K562 (cell line): Measurements from ENCODE around the gene PRR23E. TPM values are rescaled to one million over a fixed set of nuclear protein-coding genes. Genes with fewer than 3 reads are reported as not detected.

ENCODE experiments used
- ATAC-seq: fragments of 200-7000 bp; cut with Tn5 transposase; 3 replicates; pipeline ENCODE4 v1.9.1; 2020; ENCODE audit warnings: moderate library complexity
- BruUV-seq: library from RNA; stranded (reverse); fragments of 400-500 nt; replicated peaks from 2 replicates; lab custom pipeline; 2021; lab: Mats Ljungman, UMichigan
- CTCF ChIA-PET: fragments of 300-600 bp; formaldehyde crosslinking; extraction: SDS; loops from one replicate; lab custom pipeline; 2021; ENCODE audit warnings: low intra/inter-chr PET ratio; lab: Yijun Ruan, JAX
- POLR2A ChIA-PET: fragments of 300-600, 350-650 bp; sonication (Branson Sonifier 250); formaldehyde crosslinking; extraction: SDS; loops from one replicate; lab custom pipeline; 2021; ENCODE audit warnings: antibody characterized with exemption, inconsistent platforms; lab: Yijun Ruan, JAX
- DNase-seq, 4 experiments: peaks; one replicate each; pipeline versions ENCODE4 v3.0.0 to v3.0.0-alpha.2; 2011 to 2018; ENCODE audit warnings: low spot score in 3 of 4, mixed read lengths in 3 of 4; ENCODE audit errors: extremely low read depth in 1 of 4
- FAIRE-seq: peaks from 2 replicates; lab custom pipeline; 2011; peaks lifted over from hg19 to GRCh38; lab: Jason Lieb, UNC
- H2AFZ ChIP-seq: 2 replicates; pipeline ENCODE4 v1.6.0; 2011; ENCODE audit warnings: low read depth, low read length, control low read depth, inconsistent platforms
- H3K27ac ChIP-seq: fragments of 200-600 bp; 3 replicates; pipeline ENCODE4 v1.8.0; 2011; ENCODE audit warnings: low read depth, mild to moderate bottlenecking, control low read depth, inconsistent platforms, low read length, moderate library complexity, mixed read lengths; ENCODE audit errors: extremely low read depth
- H3K27me3 ChIP-seq, 2 experiments: fragments of 300-600 bp in 1 of 2; 2 replicates in 1 of 2; 3 replicates in 1 of 2; pipeline versions ENCODE4 v1.6.0 to v1.8.0; 2011; ENCODE audit warnings: inconsistent platforms in 2 of 2, low read length in 2 of 2, mild to moderate bottlenecking in 1 of 2, mixed read lengths in 1 of 2, moderate library complexity in 1 of 2; ENCODE audit not compliant: control insufficient read depth in 2 of 2, insufficient read depth in 2 of 2
- H3K36me3 ChIP-seq: fragments of 300-600 bp; 3 replicates; pipeline ENCODE4 v1.8.0; 2011; ENCODE audit warnings: mild to moderate bottlenecking, low read length, inconsistent platforms; ENCODE audit not compliant: control insufficient read depth, insufficient read depth
- H3K4me1 ChIP-seq, 2 experiments: fragments of 200-600 bp in 1 of 2; replicated peaks in 1 of 2; 2 replicates in 1 of 2; 3 replicates in 1 of 2; pipeline versions ENCODE4 v1.5.1 to v1.8.0; 2011; ENCODE audit warnings: inconsistent platforms in 2 of 2, low read length in 2 of 2, mild to moderate bottlenecking in 1 of 2, mixed read lengths in 1 of 2, moderate library complexity in 1 of 2; ENCODE audit not compliant: control insufficient read depth in 2 of 2, insufficient read depth in 2 of 2
- H3K4me2 ChIP-seq: 2 replicates; pipeline ENCODE4 v1.6.1; 2011; ENCODE audit warnings: low read length, control low read depth, inconsistent platforms, mixed read lengths; ENCODE audit not compliant: insufficient read depth
- H3K4me3 ChIP-seq: fragments of 200-600 bp; sonication (generic), shearing (Covaris generic); 2 replicates; pipeline ENCODE4 v1.5.1; 2016; ENCODE audit warnings: control low read depth, inconsistent platforms
- H3K79me2 ChIP-seq: fragments of 200-600 bp; 3 replicates; pipeline ENCODE4 v1.8.0; 2011; ENCODE audit warnings: low read length, inconsistent platforms; ENCODE audit not compliant: control insufficient read depth, insufficient read depth
- H3K9ac ChIP-seq, 2 experiments: 2 replicates each; pipeline versions ENCODE4 v1.6.0 to v1.6.1; 2011; ENCODE audit warnings: low read depth in 2 of 2, low read length in 2 of 2, control low read depth in 1 of 2, inconsistent platforms in 1 of 2, mild to moderate bottlenecking in 1 of 2, mixed read lengths in 1 of 2; ENCODE audit not compliant: insufficient read depth in 1 of 2
- H3K9me1 ChIP-seq: one replicate; pipeline ENCODE4 v1.6.0; 2011; ENCODE audit warnings: inconsistent platforms, mild to moderate bottlenecking, low read length, moderate library complexity; ENCODE audit not compliant: control insufficient read depth, insufficient read depth
- H3K9me3 ChIP-seq: replicated peaks from 2 replicates; pipeline ENCODE4 v1.5.1; 2011; ENCODE audit warnings: low read depth, low read length, inconsistent platforms; ENCODE audit not compliant: control insufficient read depth, insufficient read depth
- H4K20me1 ChIP-seq: replicated peaks from 2 replicates; pipeline ENCODE4 v1.6.1; 2011; ENCODE audit warnings: low read length, inconsistent platforms, mixed read lengths; ENCODE audit not compliant: control insufficient read depth, insufficient read depth
- EHMT2 ChIP-seq: fragments of 450-650 bp; IDR thresholded peaks from 2 replicates; pipeline ENCODE4 v1.6.1; 2018; ENCODE audit warnings: antibody characterized with exemption
- FOXO4 ChIP-seq: fragments of 450-650 bp; formaldehyde crosslinking; IDR thresholded peaks from 2 replicates; pipeline ENCODE4 v1.4.0; 2020; ENCODE audit warnings: mild to moderate bottlenecking, moderate library complexity
- KDM1A ChIP-seq, 2 experiments: fragments of 450-650 bp; IDR thresholded peaks; 2 replicates each; pipeline ENCODE4 v1.6.1; 2016; ENCODE audit warnings: mild to moderate bottlenecking in 2 of 2
- MAZ ChIP-seq, 2 experiments: fragments of 450-650 bp in 1 of 2; sonication (generic) in 1 of 2; formaldehyde crosslinking; IDR thresholded peaks in 1 of 2; conservative IDR thresholded peaks in 1 of 2; 2 replicates each; pipeline versions ENCODE4 v1.4.0 to v1.5.0; 2020; ENCODE audit warnings: mild to moderate bottlenecking in 1 of 2, missing genetic modification reagents in 1 of 2
- ZNF449 ChIP-seq: fragments of 250-450 bp; sonication (Bioruptor Pico); IDR thresholded peaks from 2 replicates; pipeline ENCODE4 v1.8.0; 2022; ENCODE audit warnings: moderate library complexity, mild to moderate bottlenecking, inconsistent platforms
- WGBS: fragments of 100-300 bp; shearing (Covaris generic); methylation state at CpG from one replicate; pipeline ENCODE4 v1.1.6; 2016; ENCODE audit warnings: low coverage, mixed read lengths; ENCODE audit not compliant: insufficient coverage; ENCODE audit errors: missing lambda C conversion rate; 5-methylcytosine and 5-hydroxymethylcytosine counted together
- in situ Hi-C: fragments of 300-500 bp; cut with MboI; formaldehyde crosslinking; loops from 4 replicates; pipeline ENCODE4 v1.15.0; 2018; ENCODE audit warnings: inconsistent platforms, mixed read lengths
- intact Hi-C: fragments of 100-400 bp; cut with micrococcal nuclease; formaldehyde crosslinking; loops from 2 replicates; pipeline ENCODE4 v1.14.2; 2022
- polyA plus RNA-seq, 8 experiments: library from polyadenylated mRNA; depleted of rRNA in 4 of 8; stranded (reverse) in 5 of 8; unstranded in 3 of 8; fragments of >200 nt; fragmentation: Nextera tagmentation in 2 of 8; fragmentation: Illumina TruSeq in 1 of 8; extraction: Ambion mirVana in 2 of 8; extraction: Trizol in 1 of 8; gene quantifications; 2 replicates each; pipeline versions ENCODE4 v1.2.1 to v1.2.3, GENCODE V29; 2011 to 2014; ENCODE audit warnings: inconsistent platforms in 1 of 8, missing spikeins in 1 of 8
- total RNA-seq, 7 experiments: library from RNA; depleted of rRNA in 6 of 7; stranded (reverse); fragments of >200 nt in 6 of 7; fragmentation: Illumina TruSeq in 2 of 7; extraction: Trizol in 2 of 7; gene quantifications; 2 replicates each; pipeline versions ENCODE4 v1.2.1 to v1.2.3, GENCODE V29; 2011 to 2021; ENCODE audit warnings: low replicate concordance in 1 of 7
- TF ChIP-seq, protein P1 (sequence below), 2 experiments: fragments of 450-650 bp; formaldehyde crosslinking in 1 of 2; IDR thresholded peaks; 2 replicates each; pipeline versions ENCODE4 v1.4.0 to v1.6.1; 2014 to 2020; ENCODE audit warnings: mild to moderate bottlenecking in 2 of 2, borderline replicate concordance in 1 of 2, low read depth in 1 of 2

The PRR23E gene
- total and polyA plus RNA-seq, 9 of the 15 experiments (the other 6 are each of a cell fraction or from before 2014, with no cell fraction given) = not detected

DNA sequence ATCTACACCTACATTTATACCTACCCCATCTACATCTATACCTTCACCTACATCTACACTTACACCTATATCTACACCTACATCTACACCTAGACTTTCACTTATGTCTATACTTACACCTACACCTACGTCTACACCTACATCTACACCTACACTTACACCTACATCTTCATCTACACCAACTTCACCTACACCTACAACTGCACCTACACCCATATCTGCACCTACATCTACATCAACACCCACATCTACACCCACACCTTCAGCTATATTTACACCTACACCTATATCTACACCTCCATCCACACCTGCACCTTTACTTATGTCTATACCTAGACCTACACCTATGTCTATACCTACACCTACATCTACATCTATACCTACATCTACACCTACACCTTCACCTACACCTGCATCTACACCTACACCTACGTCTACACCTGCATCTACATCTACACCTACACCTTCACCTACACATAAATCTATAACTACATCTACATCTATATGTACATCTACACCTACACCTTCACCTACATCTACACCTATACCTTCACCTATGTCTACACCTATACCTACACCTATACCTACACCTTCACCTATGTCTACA lies 30.9 kb upstream of the PRR23E start (continued):
- TF ChIP-seq FOXO4 (CRISPR knock-in tag) (no peak), KDM1A (IDR thresholded peaks at IDR 0.05) (no peak), ZNF449 (CRISPR knock-in tag) (no peak)
- TF ChIP-seq, all 486 proteins: peak for 0

DNA sequence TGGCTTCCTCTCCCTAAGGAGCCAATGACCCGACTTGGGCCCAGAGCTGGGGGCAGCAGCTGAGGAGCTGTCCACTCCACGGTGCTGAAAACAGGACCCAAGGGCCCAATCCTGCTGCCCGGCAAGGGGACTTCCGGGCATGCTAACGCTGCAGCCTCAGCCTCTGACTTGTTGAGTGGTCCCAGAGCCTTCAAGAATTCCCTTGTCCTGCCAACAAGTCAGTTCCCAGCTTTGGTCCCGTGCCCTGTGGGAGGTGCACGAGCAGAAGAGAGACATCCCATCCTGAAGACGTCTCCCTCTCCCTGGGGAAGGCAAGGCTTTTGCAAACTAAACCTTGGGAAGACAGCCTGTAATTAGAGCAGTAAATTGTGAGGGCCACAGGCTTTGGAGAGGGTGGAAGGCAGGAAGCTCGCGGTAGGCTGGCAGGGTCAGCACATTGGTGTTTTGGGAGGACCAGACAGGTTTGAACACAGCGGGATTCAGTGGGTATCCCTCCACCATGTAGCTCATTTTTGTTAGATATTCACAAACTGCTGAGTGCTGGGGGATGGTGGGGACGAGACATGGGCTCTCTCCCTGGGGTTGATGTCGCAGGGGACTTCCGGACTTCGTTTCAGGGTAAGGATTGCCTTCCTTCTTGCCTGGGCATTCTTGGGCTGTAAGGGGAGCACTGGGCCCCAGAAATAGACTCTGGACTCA lies 29.8 kb upstream of the PRR23E start:
- no TSS peak for BruUV-seq
- no peaks in the 10 kb centered on the region for H3K9me1 ChIP-seq
- H3K4me3 ChIP-seq = no peak overlapping the region
- H4K20me1 ChIP-seq = no peaks in the 10 kb centered on the region
- H3K79me2 ChIP-seq = no peaks in the 10 kb centered on the region
- H3K9me3 ChIP-seq = no peaks in the 10 kb centered on the region; the same call in 1 of the 2 replicates
- intact Hi-C loops (no loop called here), in situ Hi-C loops (no loop called here)
- no peak overlapping the region for H2AFZ ChIP-seq
- CTCF ChIA-PET = interaction anchor here (0.7 kb wide), 1 partner anchor 16 kb away, joined by 3 read pairs; no protein-coding TSS in a partner anchor
- H3K27ac ChIP-seq = no peak overlapping the region
- H3K9ac ChIP-seq = no peak overlapping the region
- H3K36me3 ChIP-seq = no peaks in the 10 kb centered on the region
- H3K4me1 ChIP-seq = no peaks in the 10 kb centered on the region
- ATAC-seq = no peak
- 0% methylated on average over 9 of the region's 15 CpGs for WGBS
- H3K4me2 ChIP-seq = no peak overlapping the region
- POLR2A ChIA-PET = no interaction called here
- no peak for FAIRE-seq
- peak; percentile 14 to 49 (median 36) for DNase-seq
- H3K27me3 ChIP-seq = no peaks in the 10 kb centered on the region
- TF ChIP-seq MAZ (CRISPR knock-in tag; conservative IDR thresholded peaks at IDR 0.05 in 1 of 2, IDR thresholded peaks at IDR 0.05 in 1 of 2) (0 out of 4 replicates have a peak, but pooled peaks of 1 of the 2 experiments have one; percentile 25), EHMT2 (peak; percentile 92)
- TF ChIP-seq, protein P1, sequence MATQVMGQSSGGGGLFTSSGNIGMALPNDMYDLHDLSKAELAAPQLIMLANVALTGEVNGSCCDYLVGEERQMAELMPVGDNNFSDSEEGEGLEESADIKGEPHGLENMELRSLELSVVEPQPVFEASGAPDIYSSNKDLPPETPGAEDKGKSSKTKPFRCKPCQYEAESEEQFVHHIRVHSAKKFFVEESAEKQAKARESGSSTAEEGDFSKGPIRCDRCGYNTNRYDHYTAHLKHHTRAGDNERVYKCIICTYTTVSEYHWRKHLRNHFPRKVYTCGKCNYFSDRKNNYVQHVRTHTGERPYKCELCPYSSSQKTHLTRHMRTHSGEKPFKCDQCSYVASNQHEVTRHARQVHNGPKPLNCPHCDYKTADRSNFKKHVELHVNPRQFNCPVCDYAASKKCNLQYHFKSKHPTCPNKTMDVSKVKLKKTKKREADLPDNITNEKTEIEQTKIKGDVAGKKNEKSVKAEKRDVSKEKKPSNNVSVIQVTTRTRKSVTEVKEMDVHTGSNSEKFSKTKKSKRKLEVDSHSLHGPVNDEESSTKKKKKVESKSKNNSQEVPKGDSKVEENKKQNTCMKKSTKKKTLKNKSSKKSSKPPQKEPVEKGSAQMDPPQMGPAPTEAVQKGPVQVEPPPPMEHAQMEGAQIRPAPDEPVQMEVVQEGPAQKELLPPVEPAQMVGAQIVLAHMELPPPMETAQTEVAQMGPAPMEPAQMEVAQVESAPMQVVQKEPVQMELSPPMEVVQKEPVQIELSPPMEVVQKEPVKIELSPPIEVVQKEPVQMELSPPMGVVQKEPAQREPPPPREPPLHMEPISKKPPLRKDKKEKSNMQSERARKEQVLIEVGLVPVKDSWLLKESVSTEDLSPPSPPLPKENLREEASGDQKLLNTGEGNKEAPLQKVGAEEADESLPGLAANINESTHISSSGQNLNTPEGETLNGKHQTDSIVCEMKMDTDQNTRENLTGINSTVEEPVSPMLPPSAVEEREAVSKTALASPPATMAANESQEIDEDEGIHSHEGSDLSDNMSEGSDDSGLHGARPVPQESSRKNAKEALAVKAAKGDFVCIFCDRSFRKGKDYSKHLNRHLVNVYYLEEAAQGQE (IDR thresholded peaks at IDR 0.05; ENCODE audit: borderline replicate concordance) = peak; percentile 96
- TF ChIP-seq, protein P1 (CRISPR knock-in tag; IDR thresholded peaks at IDR 0.05; ENCODE audit: low read depth) = peak; percentile 89
